ENCODE data around the gene CD44.

CD44 gene

DNA sequence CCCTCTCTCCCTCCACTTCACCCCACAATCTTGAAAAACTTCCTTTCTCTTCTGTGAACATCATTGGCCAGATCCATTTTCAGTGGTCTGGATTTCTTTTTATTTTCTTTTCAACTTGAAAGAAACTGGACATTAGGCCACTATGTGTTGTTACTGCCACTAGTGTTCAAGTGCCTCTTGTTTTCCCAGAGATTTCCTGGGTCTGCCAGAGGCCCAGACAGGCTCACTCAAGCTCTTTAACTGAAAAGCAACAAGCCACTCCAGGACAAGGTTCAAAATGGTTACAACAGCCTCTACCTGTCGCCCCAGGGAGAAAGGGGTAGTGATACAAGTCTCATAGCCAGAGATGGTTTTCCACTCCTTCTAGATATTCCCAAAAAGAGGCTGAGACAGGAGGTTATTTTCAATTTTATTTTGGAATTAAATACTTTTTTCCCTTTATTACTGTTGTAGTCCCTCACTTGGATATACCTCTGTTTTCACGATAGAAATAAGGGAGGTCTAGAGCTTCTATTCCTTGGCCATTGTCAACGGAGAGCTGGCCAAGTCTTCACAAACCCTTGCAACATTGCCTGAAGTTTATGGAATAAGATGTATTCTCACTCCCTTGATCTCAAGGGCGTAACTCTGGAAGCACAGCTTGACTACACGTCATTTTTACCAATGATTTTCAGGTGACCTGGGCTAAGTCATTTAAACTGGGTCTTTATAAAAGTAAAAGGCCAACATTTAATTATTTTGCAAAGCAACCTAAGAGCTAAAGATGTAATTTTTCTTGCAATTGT lies 92.3 kb downstream of the CD44 start:
- Histone ChIP-seq H3K9me3 (ENCODE audit: control insufficient read depth, low read length) (no peaks in the 10 kb centered on the region), H3K4me3 (ENCODE audit: extremely low read depth, insufficient read depth, low read length, poor library complexity, severe bottlenecking) (no peak overlapping the region), H3K4me1 (ENCODE audit: control insufficient read depth, insufficient read depth, low read length, poor library complexity, severe bottlenecking) (no peaks in the 10 kb centered on the region), H3K36me3 (ENCODE audit: control insufficient read depth, insufficient read depth, low read length) (peaks cover 52% of the 10 kb centered on the region), H3K27ac (ENCODE audit: low read depth, low read length, severe bottlenecking) (peak overlapping the region; percentile 47)
- 100% methylated on average over 2 of the region's 5 CpGs; no CpG with 5 or more reads in 1 of the 2 experiments for WGBS, 2 experiments (ENCODE audit: insufficient coverage in 2 of 2)

DNA sequence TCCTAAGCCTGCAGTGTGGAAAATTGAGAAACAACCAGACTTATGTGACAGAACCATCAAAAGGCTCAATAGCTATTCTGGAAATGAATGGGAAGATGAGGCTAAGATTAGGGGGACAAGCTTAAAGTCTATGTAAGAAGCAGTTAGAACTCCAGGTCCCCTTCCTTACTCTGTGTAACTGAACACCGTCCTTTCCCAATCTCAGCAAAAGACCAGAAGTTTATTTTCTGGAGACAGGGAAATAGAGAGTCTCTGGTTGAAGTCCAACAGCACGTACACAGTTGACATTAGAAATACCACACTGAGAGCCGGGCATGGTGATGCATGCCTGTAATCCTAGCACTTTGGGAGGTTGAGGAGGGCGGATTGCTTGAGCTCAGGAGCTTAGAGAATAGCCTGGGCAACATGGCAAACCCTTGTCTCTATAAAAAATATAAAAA lies 93.9 kb downstream of the CD44 start:
- H3K4me1 ChIP-seq (ENCODE audit: control insufficient read depth, insufficient read depth, low read length, poor library complexity, severe bottlenecking) = no peaks in the 10 kb centered on the region
- H3K36me3 ChIP-seq (ENCODE audit: control insufficient read depth, insufficient read depth, low read length) = peaks cover 37% of the 10 kb centered on the region
- no peak overlapping the region for H3K4me3 ChIP-seq (ENCODE audit: extremely low read depth, insufficient read depth, low read length, poor library complexity, severe bottlenecking)
- 92 to 93% methylated on average over 3 of the region's 4 CpGs for WGBS, 2 experiments (ENCODE audit: insufficient coverage in 2 of 2)
- H3K9me3 ChIP-seq (ENCODE audit: control insufficient read depth, low read length) = no peaks in the 10 kb centered on the region
- H3K27ac ChIP-seq (ENCODE audit: low read depth, low read length, severe bottlenecking) = no peak overlapping the region

GRCh38 chr11:35233518-35233917 lies 94.5 kb downstream of the CD44 start:
- H3K4me1 ChIP-seq (ENCODE audit: control insufficient read depth, insufficient read depth, low read length, poor library complexity, severe bottlenecking) = no peaks in the 10 kb centered on the region
- H3K36me3 ChIP-seq (ENCODE audit: control insufficient read depth, insufficient read depth, low read length) = peaks cover 31% of the 10 kb centered on the region
- WGBS, 2 experiments (ENCODE audit: insufficient coverage in 2 of 2) = 100% methylated on average over 1 of the region's 1 CpG
- H3K9me3 ChIP-seq (ENCODE audit: control insufficient read depth, low read length) = no peaks in the 10 kb centered on the region
- H3K4me3 ChIP-seq (ENCODE audit: extremely low read depth, insufficient read depth, low read length, poor library complexity, severe bottlenecking) = no peak overlapping the region
- no peak overlapping the region for H3K27ac ChIP-seq (ENCODE audit: low read depth, low read length, severe bottlenecking)

DNA sequence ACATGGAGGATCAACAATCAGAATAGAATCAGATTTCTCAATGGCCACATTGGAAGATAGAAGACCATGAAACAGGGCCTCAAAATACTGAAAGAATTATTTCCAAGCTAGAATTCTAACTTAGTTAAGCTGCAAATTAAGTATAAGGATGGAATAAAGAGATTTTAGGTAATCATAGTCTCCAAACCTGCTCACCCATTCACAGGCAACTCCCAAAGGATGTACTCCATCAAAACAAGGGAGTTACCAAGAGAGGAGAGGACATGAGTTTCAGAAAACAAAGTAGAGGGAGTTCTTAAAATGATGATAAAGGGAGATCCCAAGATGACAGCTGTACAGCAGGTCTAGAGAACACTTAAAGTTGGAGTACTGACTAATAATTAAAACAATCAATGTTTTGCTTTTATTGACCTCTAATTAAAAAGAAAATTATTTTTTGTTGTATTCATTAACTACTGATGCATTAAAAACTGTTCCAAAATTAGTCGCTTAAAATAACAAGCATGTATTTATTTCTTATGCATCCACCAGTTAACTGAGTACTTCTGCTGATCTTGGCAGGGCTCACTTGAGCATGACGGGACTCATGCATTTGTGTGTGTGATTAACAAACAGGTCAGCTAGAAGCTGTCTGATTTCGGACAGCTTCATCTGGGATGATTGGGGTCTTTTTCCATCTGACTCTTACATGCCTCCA lies 95.6 kb downstream of the CD44 start:
- H3K27ac ChIP-seq (ENCODE audit: low read depth, low read length, severe bottlenecking) = no peak overlapping the region
- peaks cover 20% of the 10 kb centered on the region for H3K36me3 ChIP-seq (ENCODE audit: control insufficient read depth, insufficient read depth, low read length)
- no peaks in the 10 kb centered on the region for H3K9me3 ChIP-seq (ENCODE audit: control insufficient read depth, low read length)
- no peak overlapping the region for H3K4me3 ChIP-seq (ENCODE audit: extremely low read depth, insufficient read depth, low read length, poor library complexity, severe bottlenecking)
- no peaks in the 10 kb centered on the region for H3K4me1 ChIP-seq (ENCODE audit: control insufficient read depth, insufficient read depth, low read length, poor library complexity, severe bottlenecking)
- 80 to 88% methylated on average over 2 to 3 of the region's 3 CpGs for WGBS, 2 experiments (ENCODE audit: insufficient coverage in 2 of 2)

DNA sequence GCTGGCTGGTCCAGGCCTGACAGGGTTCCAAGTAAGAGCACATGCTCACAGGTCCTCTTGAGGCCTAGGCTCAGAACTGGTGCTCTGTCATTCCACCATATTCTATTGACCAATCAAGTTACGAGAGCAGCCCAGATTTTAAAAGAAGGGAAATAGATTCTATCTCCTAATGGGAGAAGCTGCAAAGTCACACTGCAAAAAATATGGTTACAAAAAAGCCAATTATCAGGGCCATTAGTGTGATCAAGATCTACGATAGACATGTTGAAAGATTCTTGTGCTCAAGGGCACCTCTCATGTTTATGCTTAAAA lies 96.1 kb downstream of the CD44 start:
- no peak overlapping the region for H3K27ac ChIP-seq (ENCODE audit: low read depth, low read length, severe bottlenecking)
- WGBS, 2 experiments (ENCODE audit: insufficient coverage in 2 of 2) = 83% methylated on average over 1 of the region's 2 CpGs; no CpG with 5 or more reads in 1 of the 2 experiments
- peaks cover 15% of the 10 kb centered on the region for H3K36me3 ChIP-seq (ENCODE audit: control insufficient read depth, insufficient read depth, low read length)
- no peak overlapping the region for H3K4me3 ChIP-seq (ENCODE audit: extremely low read depth, insufficient read depth, low read length, poor library complexity, severe bottlenecking)
- H3K9me3 ChIP-seq (ENCODE audit: control insufficient read depth, low read length) = no peaks in the 10 kb centered on the region
- H3K4me1 ChIP-seq (ENCODE audit: control insufficient read depth, insufficient read depth, low read length, poor library complexity, severe bottlenecking) = no peaks in the 10 kb centered on the region

DNA sequence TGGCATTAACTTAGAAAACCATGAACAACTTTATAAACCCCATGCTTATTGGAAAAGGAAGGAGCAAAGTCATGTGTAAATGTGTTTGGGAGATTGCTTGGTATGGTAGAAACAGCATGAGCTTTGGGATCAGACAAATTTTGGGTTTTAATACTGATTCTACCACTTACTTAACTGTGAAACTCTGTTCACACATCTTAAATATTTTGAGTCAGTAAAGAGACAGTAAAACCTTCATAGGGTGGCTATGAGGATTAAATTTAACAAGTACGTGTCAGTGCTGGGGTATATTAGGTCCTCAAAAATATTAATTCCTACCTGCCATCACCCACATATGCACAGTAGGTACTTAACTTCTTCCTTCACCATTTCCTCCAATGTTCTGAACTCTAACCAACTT lies 96.5 kb downstream of the CD44 start:
- Histone ChIP-seq H3K9me3 (ENCODE audit: control insufficient read depth, low read length) (no peaks in the 10 kb centered on the region), H3K4me3 (ENCODE audit: extremely low read depth, insufficient read depth, low read length, poor library complexity, severe bottlenecking) (no peak overlapping the region), H3K36me3 (ENCODE audit: control insufficient read depth, insufficient read depth, low read length) (peaks cover 11% of the 10 kb centered on the region), H3K4me1 (ENCODE audit: control insufficient read depth, insufficient read depth, low read length, poor library complexity, severe bottlenecking) (no peaks in the 10 kb centered on the region), H3K27ac (ENCODE audit: low read depth, low read length, severe bottlenecking) (no peak overlapping the region)
- WGBS, 2 experiments (ENCODE audit: insufficient coverage in 2 of 2) = no CpG with 5 or more reads among the region's 1 CpG

DNA sequence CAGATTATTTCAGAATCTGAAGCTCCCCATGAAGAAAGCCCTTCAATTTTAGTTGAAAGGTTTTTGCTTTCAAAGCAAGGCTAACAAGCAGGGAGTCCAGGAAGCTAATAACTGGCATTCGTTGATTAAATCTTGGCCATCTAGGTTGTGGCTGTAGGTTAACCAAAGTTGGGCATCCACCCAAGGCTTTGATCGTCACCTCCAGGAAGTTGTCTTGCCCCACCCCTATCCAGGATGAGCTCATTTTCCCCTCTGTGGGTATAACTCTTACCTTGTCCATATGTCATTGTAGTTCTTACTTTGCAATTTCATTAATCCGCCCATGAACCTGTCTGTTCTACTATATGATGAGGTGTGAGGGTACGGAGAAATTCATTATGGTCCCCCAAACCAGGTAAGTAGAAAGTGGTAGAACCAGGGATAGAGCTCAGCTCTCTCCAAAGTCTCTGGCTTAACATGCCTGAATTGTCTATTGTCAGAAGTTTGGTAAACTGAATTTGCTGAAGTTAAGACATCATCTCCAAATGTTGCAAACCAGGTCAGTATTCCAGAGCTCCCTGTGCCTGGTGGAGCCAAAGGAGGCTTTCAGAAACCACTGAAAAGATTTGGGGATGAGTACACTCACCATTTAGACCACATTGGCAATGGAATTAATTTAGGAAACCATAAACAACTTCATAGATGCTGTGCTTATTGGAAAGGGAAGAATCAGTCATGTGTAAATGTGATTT lies 97.1 kb downstream of the CD44 start:
- Histone ChIP-seq H3K27ac (ENCODE audit: low read depth, low read length, severe bottlenecking) (no peak overlapping the region), H3K4me1 (ENCODE audit: control insufficient read depth, insufficient read depth, low read length, poor library complexity, severe bottlenecking) (no peaks in the 10 kb centered on the region), H3K36me3 (ENCODE audit: control insufficient read depth, insufficient read depth, low read length) (peaks cover 5% of the 10 kb centered on the region), H3K4me3 (ENCODE audit: extremely low read depth, insufficient read depth, low read length, poor library complexity, severe bottlenecking) (no peak overlapping the region), H3K9me3 (ENCODE audit: control insufficient read depth, low read length) (no peaks in the 10 kb centered on the region)
- WGBS, 2 experiments (ENCODE audit: insufficient coverage in 2 of 2) = 88 to 100% methylated on average over 1 to 2 of the region's 4 CpGs

DNA sequence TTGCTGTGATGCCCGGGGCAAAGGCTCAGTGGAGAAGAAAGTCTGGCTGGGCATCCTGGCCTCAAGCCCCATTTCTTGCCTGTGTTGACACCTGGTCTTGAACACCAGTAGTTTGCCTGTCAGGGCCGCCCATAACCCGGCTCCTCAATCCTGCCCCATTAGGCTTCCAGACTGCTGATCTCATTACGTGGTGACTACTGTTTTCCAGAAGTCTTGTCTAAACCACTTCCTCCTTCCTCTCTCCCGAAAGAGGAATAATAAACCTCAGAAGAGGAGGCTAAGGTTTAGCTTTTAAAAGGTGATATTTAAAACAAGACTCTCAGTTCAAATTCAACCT lies 97.7 kb downstream of the CD44 start:
- Histone ChIP-seq H3K4me1 (ENCODE audit: control insufficient read depth, insufficient read depth, low read length, poor library complexity, severe bottlenecking) (no peaks in the 10 kb centered on the region), H3K36me3 (ENCODE audit: control insufficient read depth, insufficient read depth, low read length) (peaks cover under 1% of the 10 kb centered on the region), H3K4me3 (ENCODE audit: extremely low read depth, insufficient read depth, low read length, poor library complexity, severe bottlenecking) (no peak overlapping the region), H3K9me3 (ENCODE audit: control insufficient read depth, low read length) (no peaks in the 10 kb centered on the region), H3K27ac (ENCODE audit: low read depth, low read length, severe bottlenecking) (no peak overlapping the region)
- 94 to 95% methylated on average over 3 to 4 of the region's 5 CpGs for WGBS, 2 experiments (ENCODE audit: insufficient coverage in 2 of 2)

DNA sequence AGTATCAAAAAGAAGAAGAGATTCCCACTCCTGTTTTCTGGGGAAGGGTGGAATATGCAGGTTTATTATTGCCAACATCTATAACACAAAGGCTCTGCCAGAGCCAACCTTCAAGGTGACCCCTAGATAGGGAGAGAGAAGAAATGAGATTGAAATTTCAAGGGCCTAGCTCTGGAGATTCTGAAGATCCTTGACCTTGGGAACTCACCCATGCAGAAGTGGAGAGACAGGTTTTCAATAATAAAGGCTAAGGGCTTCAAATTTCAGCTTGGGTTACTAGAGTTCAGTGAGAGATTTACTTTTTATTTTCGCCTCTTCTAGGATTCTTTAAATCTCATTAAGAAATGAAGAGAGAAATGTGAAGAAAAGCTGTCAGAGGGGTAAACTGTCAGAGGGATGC lies 98.4 kb downstream of the CD44 start:
- Histone ChIP-seq H3K27ac (ENCODE audit: low read depth, low read length, severe bottlenecking) (no peak overlapping the region), H3K4me3 (ENCODE audit: extremely low read depth, insufficient read depth, low read length, poor library complexity, severe bottlenecking) (no peak overlapping the region), H3K36me3 (ENCODE audit: control insufficient read depth, insufficient read depth, low read length) (no peaks in the 10 kb centered on the region), H3K9me3 (ENCODE audit: control insufficient read depth, low read length) (no peaks in the 10 kb centered on the region), H3K4me1 (ENCODE audit: control insufficient read depth, insufficient read depth, low read length, poor library complexity, severe bottlenecking) (no peaks in the 10 kb centered on the region)
- 100% methylated on average over 1 of the region's 1 CpG; no CpG with 5 or more reads in 1 of the 2 experiments for WGBS, 2 experiments (ENCODE audit: insufficient coverage in 2 of 2)

- H3K27ac ChIP-seq (ENCODE audit: low read depth, low read length, severe bottlenecking) = no peak overlapping the region
- 56 to 61% methylated on average over 7 to 11 of the region's 15 CpGs for WGBS, 2 experiments (ENCODE audit: insufficient coverage in 2 of 2)
Measured at GRCh38 chr11:35237860-35238715, 99.1 kb downstream of the CD44 start.

More at GRCh38 chr11:35237860-35238715, 99.1 kb downstream of the CD44 start:
- Histone ChIP-seq H3K9me3 (ENCODE audit: control insufficient read depth, low read length) (no peaks in the 10 kb centered on the region), H3K4me1 (ENCODE audit: control insufficient read depth, insufficient read depth, low read length, poor library complexity, severe bottlenecking) (no peaks in the 10 kb centered on the region), H3K4me3 (ENCODE audit: extremely low read depth, insufficient read depth, low read length, poor library complexity, severe bottlenecking) (no peak overlapping the region), H3K36me3 (ENCODE audit: control insufficient read depth, insufficient read depth, low read length) (no peaks in the 10 kb centered on the region)
